ENCODE data around the gene FBXO31. TPM values are rescaled to one million over a fixed set of nuclear protein-coding genes. Genes with fewer than 3 reads are reported as not detected.

Gene FBXO31
- total and polyA plus RNA-seq, 2 of the 13 experiments (the other 11 are each of a cell fraction or from before 2014, with no cell fraction given): 92.4 to 101 TPM

- TF ChIP-seq ZC3H13 (CRISPR knock-in tag; IDR thresholded peaks at IDR 0.05) (0 out of 2 replicates have a peak, but pooled peaks have one; percentile 33), ZNF280D (CRISPR knock-in tag; IDR thresholded peaks at IDR 0.05) (peak; percentile 92; the same call in 1 of the 2 replicates), ZNF318 (CRISPR knock-in tag; IDR thresholded peaks at IDR 0.05) (0 out of 2 replicates have a peak, but pooled peaks have one; percentile 24), ZEB1 (IDR thresholded peaks at IDR 0.05; ENCODE audit: insufficient replicate concordance, low read depth) (peak; percentile 34), SKI (IDR thresholded peaks at IDR 0.05; ENCODE audit: partially characterized antibody) (no peak), ZNF790 (CRISPR knock-in tag; IDR thresholded peaks at IDR 0.05; ENCODE audit: borderline replicate concordance) (peak; percentile 12; the same call in 1 of the 2 replicates), THAP8 (CRISPR knock-in tag; IDR thresholded peaks at IDR 0.05; ENCODE audit: borderline replicate concordance) (0 out of 2 replicates have a peak, but pooled peaks have one; percentile 72), ZNF484 (CRISPR knock-in tag; IDR thresholded peaks at IDR 0.05; ENCODE audit: borderline replicate concordance, low read depth) (no peak)
Measured at GRCh38 chr16:87316450-87316922, 67.1 kb downstream of the FBXO31 start (continued).

Data from HepG2 (cell line).